ENCODE data around the gene TNPO3.

GRCh38 chr7:128928159-128928813 is 126.6 kb downstream of the TNPO3 start:
- TF ChIP-seq POLR2A (IDR thresholded peaks at IDR 0.05) = no peak
- TF ChIP-seq CTCF (IDR thresholded peaks at IDR 0.05) = no peak
- TF ChIP-seq POLR2AphosphoS5 (IDR thresholded peaks at IDR 0.05) = no peak

Measured in suprapubic skin (tissue), 4 donors.